Fibroblast of gingiva (primary cell): ENCODE results near the gene EXTL1.

Experiments used
- DNase-seq: peaks from one replicate; pipeline ENCODE4 v3.0.0-alpha.2; 2011; ENCODE audit warnings: low read depth

EXTL1 gene

GRCh38 chr1:26023009-26023408 is 1.4 kb downstream of the EXTL1 start:
- DNase-seq: no peak

GRCh38 chr1:26023826-26024225 is 2.3 kb downstream of the EXTL1 start:
- DNase-seq: no peak

GRCh38 chr1:26025060-26025459 is 3.5 kb downstream of the EXTL1 start:
- DNase-seq: no peak

GRCh38 chr1:26025517-26025916 is 3.9 kb downstream of the EXTL1 start:
- DNase-seq: no peak

GRCh38 chr1:26027716-26028489 is 6.3 kb downstream of the EXTL1 start:
- DNase-seq: no peak

GRCh38 chr1:26028490-26028980 is 7.0 kb downstream of the EXTL1 start:
- no peak for DNase-seq

- DNase-seq: no peak
Observed at GRCh38 chr1:26029054-26029863, 7.7 kb downstream of the EXTL1 start.

- DNase-seq: no peak
Observed at GRCh38 chr1:26029864-26030481, 8.4 kb downstream of the EXTL1 start.

- no peak for DNase-seq
Observed at GRCh38 chr1:26031196-26031595, 9.6 kb downstream of the EXTL1 start.

- peak; percentile 32 for DNase-seq
Observed at GRCh38 chr1:26031611-26032220, 10.1 kb downstream of the EXTL1 start.

- no peak for DNase-seq
Observed at GRCh38 chr1:26032656-26033357, 11.2 kb downstream of the EXTL1 start.

- DNase-seq: no peak
Observed at GRCh38 chr1:26034504-26035202, 13.1 kb downstream of the EXTL1 start.

- DNase-seq: peak; percentile 87
Observed at GRCh38 chr1:26035203-26035958, 13.8 kb downstream of the EXTL1 start.

- peak; percentile 48 for DNase-seq
Observed at GRCh38 chr1:26035959-26036755, 14.6 kb downstream of the EXTL1 start.

GRCh38 chr1:26036756-26037281 is 15.2 kb downstream of the EXTL1 start:
- no peak for DNase-seq

GRCh38 chr1:26037904-26038303 is 16.3 kb downstream of the EXTL1 start:
- DNase-seq: no peak

- DNase-seq: no peak
Observed at GRCh38 chr1:26038477-26038876, 16.9 kb downstream of the EXTL1 start.

- no peak for DNase-seq
Observed at GRCh38 chr1:26038904-26039303, 17.3 kb downstream of the EXTL1 start.

GRCh38 chr1:26041401-26041800 is 19.8 kb downstream of the EXTL1 start:
- DNase-seq: no peak
